GM18502 (cell line): ENCODE measurements around the gene KCNN4.

Experiments used
- ATAC-seq: cut with Tn5 transposase; IDR thresholded peaks from one replicate; pipeline ENCODE4 v1.9.1; 2021; ENCODE audit warnings: mild to moderate bottlenecking; ENCODE audit not compliant: unreplicated experiment, poor library complexity

KCNN4 gene

DNA sequence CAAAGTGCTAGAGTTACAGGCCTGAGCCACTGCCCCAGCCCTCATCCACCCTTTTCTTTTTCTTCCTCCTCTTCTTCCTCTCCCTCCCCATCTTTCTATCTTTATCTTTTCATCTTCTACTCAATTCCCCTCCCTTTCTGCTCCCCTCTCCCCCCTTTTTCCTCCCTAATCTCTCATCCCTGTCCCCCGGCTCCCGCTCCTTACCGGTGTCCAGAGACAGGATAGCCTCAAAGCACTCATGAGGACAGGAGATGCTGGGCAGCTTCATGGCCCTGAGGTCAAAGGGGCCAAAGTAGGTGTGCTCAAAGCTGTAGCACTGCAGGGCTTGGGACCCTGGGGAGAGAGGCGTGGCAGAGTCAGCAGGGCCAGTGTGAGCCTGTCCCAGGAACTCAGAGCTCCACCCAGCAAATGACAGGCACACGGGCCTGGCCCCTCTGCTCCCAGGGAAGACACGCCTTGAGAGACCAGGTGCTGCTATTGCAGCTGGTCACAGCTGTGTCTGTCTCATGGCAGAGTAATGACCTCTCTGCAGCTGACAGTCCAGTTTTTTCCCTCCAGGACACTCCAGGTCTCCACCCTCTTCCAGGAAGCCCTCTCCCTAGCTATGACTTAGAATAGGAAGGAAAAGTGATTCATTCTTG lies 18.8 kb upstream of the KCNN4 start:
- ATAC-seq: no peak

DNA sequence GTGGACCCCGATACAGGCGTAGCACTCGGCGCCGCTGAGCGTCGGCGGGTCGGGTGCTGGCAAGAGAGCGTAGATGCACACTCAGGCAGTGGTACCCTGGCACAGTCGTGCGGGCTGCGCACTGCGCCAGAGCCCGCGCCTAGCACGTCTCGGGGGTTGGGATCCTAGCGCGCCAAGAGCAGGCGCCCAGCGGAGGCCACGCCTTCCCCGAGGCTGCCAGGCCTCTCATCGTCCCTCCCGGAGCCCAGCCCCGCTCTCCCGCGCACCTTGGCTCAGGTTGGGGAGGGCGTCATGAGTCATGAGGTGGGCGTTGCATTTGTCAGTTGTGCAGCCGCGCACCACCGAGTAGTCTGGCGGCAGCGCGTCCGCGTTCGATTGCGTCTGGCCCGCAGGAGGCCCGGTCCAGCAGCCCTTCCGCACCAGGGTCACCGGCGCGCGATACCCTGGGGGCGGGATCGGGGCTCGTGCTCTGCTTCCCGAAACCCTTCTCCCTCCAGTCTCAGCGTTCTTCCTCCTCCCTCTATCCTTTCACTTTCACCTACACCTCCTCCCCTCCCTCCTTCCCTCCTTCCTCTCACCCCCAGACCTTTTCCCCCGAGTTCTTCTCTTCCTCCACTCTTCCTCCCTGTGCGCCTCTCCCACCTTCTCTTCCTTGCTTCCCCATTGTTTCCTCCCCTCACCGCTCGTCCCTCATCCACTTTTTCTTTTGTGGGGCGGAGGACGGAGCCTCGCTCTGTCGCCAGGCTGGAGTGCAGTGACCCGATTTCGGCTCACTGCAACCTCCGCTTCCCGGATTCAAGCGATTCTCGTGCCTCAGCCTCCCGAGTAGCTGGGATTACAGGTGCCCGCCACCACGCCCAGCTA lies 18.0 kb upstream of the KCNN4 start:
- no peak for ATAC-seq

DNA sequence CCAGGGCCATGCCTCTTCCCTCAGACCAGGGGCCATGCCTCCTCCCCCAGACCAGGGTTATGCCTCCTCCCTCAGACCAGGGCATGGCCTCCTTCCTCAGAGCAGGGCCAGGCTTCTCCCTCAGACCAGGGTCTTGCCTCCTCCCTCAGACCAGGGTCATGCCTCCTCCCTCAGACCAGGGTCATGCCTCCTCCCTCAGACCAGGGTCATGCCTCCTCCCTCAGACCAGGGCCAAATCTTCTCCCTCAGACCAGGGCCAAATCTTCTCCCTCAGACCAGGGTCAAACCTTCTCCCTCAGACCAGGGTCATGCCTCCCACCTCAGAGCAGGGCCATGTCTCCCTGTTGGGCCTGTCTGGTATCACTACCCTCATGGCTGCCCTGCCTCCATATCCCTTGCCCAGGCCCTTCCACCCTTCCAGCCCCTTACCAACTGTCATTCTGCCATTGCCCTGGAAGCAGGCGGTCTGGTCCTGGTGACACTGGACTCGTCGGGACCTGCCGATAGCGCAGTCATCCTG lies 17.3 kb upstream of the KCNN4 start:
- ATAC-seq: no peak

DNA sequence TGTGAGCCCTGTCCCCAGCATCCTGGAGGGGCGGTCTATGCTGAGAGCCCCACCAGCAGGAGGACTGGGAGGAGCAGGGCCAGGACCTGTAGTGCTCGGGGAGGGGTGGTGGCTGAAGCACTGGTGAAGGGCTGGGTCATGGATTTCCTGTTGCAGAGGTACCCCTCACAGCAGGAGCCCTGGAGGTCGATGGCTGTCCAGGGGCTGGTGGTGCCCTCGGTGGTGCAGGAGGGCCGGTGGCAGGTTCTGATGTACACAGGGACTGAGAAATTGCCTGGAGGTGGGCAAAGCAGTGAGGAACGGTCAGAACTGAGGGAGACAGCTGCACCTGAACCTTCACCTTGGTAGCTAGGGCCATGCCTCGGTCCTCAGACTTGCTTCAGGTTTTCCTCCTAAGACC lies 16.8 kb upstream of the KCNN4 start:
- ATAC-seq: no peak

DNA sequence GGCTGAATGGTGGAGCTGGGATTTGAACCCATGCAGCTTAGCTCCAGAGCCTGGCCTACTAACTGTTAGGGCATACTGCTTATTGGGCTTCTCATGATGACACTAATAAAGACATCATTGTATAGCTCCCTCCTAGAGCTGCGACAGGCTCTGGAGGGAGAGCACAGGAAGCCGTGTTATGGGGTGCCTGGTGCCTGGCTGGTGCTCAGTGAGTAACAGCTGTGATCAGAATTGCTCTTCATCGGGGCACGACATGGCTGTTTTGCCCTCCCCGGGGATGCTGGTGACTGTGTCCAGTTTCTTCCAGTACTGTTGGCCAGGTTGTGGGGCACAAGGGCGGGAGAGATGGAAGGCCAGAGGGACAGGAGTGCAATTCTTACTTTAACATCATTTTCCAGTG lies 16.3 kb upstream of the KCNN4 start:
- no peak for ATAC-seq

DNA sequence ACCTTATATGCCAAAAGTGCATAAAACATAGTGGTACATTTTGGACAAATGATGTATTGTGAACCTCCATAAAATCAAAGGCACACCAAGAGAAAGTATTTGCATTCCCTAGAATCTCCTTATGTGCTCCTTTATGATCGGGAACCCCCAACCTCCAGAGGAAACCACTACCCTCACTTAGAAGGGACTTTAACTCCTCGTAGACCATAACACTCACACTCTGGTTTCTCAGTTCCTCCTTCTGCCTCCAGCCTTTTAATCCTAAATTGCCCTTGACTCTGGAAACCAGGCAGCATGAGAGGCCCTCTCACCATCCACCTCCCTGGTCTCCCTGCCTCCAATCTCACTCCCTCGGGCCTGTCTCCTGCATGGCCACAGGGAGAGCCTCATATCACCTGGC lies 9.8 kb upstream of the KCNN4 start:
- no peak for ATAC-seq

DNA sequence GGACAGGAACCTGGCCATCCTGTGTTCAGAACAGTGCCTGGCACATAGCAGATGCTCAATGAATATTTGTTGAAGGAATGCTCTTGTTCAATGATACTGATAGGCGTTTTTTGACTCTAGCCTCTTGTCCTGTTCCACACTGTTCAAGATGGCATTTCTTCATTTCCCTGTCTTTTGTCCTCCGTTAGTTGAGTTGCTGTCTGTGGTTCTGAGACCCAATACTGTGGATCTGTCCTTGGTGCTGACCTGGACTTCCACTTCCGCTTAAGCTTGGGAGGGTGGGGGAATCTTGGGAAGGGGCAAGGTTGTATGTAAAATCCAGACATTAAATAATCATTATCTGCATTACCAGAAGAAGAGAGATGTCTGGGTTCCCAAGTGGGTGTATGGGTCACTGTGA lies 8.3 kb upstream of the KCNN4 start:
- no peak for ATAC-seq

DNA sequence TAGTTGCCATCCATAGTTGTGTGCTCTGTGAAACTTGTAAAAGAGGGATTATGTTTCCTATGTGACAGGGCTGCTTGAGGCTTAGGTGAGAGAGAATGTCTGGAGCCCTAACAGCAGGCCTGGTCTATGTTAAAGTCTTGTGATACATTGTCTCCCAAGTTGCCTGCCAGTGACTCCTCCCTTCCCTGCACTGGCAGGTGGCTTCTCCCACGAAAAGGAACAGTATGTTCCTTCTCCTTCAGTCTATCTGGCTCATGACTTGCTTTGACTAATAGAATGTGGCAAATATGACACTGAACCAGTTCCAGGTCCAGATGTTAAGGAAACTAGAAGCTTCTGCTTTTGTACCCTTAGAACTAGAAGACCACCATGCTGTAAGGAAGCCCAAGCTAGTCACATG lies 5.9 kb upstream of the KCNN4 start:
- no peak for ATAC-seq

DNA sequence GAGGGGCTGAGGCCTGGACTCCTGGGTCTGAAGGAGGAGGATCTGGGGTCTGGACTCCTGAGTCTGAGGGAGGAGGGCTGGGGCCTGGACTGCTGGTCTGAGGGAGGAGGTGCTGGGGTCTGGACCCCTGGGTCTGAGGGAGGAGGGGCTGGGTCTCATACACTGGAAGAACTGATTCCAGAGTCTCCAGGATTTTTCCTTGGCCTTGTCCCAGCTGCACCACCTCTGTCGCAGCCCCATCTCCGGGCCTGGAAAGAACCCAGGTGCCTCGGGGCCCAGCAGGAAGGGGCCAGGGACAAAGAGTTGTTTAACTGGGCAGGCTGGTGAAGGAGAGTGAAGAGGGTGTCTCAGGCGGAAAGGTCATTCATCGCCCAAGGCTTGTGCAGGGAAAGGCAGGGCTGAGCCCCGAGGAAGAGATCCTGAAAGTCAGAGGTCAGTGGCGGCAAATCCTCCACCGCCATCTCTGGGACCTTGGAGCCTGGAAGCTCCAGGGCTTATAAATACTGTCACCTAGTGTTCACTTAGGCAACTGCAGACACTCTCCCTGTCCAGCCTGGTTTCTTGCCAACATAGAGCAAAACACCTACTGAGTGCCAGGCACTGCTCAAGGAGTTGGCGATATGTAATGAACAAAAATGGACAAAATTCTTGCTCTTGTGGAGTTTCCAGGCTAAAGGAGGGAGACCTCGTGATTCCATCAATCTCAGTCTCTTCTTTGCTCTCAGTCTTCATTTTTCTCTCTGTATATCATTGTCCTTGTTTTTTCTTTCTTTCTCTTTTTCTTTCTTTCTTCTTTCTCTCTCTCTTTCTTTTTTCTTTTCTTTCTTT lies 4.4 kb upstream of the KCNN4 start:
- no peak for ATAC-seq

DNA sequence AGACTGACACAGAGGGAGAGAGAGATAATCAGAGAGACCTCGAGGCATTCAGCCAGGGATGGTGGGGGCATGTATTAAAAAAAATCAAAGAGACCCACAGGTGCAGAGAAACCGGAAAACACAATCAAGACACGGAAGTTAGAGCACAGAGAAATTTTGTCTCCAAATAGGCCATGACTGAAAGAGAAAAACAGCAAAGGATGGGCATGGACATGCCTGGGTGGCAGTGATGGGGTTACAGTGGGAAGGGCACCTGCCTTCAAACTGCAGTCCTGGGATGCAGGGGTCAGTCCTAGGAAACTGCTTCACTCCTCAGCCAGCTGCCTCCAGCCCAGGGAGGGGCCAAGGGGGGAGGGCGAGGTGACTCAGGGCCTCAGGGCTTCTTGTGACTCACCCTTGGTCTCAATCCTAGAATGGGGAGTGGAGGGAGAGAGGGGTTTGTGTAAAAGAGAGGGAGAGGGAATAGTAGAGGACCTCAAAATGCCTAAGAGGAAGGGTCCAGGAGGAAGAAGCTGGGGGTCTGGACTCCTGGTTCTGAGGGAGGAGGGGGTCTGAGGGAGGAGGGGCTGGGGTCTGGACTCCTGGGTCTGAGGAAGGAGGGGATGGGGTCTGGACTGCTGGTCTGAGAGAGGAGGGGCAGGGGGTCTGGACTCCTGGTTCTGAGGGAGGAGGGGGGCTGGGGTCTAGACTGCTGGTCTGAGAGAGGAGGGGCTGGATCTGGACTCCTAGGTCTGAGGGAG lies 3.6 kb upstream of the KCNN4 start:
- no peak for ATAC-seq

DNA sequence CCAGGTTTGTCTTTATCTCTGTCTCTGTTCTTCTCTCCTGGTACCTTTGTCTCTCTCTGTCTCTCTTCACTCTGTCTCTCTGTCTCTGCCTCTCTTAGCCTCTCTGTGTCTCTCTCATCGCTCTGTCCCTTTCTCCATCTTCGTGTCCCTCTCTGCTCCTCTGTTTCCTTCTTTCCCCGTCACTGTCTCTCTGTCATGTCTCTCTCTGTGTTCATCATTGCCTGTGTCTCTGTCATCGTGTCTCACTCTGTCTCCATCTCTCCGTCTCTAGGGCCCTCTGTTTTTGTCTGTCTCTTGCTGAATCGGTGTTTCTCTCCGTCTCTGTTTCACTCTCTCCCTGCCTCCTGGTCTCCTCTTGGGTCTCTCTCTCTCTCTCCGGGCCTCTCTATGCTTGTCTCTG lies 2.9 kb upstream of the KCNN4 start:
- no peak for ATAC-seq

DNA sequence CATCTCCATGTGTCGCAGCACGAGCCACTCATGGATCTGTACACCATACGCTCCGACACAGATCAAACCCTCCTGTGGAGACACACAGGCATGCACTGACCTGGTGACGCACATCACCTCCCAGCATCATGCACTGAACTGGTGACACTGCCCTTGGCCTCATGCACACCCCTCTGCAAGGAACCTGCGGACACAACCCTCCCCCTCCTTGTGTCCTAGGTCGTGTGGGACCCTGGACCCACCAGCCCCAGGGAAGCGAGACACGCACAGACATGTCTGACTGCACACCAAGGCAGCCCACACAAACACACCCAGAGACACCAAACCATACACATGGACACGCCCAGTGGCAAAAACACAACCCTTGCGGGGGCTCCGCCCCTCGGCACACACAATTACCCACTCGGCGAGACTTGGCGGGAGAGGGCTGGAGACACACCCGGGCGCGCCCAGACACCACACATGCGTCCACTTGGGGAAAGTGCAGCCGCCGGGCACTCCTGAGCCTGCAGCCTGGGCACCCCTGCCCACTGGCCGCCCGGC lies 2.0 kb upstream of the KCNN4 start:
- no peak for ATAC-seq

DNA sequence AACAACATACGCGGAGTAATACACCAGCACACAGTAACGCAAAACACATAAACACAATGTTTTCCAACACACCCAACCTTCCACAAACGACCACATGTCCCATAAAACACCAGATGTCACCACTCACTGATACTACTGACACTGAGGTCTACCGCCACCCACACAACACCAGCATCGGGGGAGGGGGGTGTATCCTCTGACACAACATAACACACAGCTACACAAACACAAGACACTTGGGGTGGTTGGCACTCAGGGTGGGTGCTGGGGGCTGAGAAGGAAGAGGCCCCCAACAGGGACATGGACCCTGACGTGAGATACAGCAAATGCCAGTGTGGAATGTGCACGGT lies 1.5 kb upstream of the KCNN4 start:
- no peak for ATAC-seq

DNA sequence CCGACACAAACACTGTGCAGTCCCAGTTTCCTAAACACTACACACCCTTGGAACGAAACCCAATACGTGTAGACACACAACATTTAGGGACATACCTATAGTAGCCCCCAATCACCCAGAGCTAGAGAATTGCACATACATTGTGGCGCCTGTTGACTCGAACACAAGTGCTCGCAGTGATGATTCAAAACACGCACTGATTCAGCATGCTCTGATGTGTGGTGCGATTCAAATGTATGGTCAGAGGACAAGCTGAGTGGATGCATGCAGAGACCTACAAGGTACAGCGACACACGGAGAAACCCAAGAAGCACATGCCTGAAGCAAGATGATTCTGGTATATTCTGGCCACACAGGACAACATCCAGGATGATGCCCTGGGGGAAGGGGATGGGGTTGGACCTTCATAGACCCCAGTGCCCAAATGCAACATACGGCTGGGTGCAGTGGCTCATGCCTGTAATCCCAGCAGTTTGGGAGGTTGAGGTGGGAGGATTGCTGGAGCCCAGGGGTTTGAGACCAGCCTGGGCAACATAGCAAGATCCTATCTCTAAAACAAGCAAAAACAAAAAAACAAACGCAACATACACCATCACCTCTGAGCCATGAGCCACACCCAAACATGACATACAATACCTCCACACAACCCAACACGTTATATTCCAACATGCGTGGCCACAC lies 997 bp upstream of the KCNN4 start:
- ATAC-seq: no peak

DNA sequence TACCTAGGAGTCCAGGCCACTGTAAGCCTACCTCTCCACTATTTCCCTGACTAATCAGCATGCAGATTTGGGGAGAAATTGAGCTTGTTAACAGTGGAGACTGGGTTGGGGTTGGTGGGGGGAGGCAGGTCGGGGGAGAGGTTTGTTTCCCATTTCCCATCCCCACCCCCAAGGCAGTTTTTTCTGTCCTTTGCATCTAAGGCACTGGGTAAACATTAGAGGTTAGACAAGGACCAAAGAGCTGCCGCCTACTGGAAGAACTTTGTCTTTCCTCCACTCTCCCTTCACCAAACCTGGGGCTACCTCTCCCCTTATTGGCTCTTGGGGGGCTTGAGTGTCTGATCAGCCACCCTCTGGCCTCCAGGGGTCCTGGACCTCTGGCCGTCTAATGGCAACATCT lies 953 bp downstream of the KCNN4 start:
- no peak for ATAC-seq

DNA sequence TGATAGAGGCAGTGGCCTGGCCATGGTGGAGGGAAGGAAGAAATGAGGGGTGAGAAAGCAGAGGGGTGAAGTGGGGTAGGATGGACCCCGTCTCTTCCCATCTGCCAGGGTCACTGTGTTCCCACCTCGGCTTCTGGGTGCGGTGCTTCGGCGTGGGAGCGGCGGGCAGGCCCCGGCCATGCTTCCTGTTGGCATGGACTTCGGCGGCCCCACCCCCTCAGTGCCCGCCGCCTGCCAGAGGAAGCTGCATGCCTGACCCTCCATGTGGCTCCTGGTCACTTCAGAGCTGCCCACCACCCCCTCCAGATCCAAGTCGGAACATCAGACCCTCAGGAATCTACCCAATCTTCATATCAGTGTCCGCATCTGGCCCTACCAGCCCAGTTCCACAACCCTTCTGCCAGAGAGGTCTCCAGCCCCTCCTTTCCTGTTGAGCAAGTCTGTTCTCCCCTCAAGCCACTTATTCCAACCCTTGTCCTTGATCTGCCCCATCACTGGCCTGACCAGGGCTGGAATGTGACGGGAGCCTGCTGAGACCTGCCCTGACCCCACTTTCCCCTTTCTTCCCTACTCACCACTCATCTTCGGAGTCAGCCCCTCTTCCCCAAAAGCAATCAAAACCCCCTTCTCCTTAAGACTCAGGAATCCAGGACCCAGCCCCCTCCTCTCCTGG lies 1.5 kb downstream of the KCNN4 start:
- no peak for ATAC-seq

DNA sequence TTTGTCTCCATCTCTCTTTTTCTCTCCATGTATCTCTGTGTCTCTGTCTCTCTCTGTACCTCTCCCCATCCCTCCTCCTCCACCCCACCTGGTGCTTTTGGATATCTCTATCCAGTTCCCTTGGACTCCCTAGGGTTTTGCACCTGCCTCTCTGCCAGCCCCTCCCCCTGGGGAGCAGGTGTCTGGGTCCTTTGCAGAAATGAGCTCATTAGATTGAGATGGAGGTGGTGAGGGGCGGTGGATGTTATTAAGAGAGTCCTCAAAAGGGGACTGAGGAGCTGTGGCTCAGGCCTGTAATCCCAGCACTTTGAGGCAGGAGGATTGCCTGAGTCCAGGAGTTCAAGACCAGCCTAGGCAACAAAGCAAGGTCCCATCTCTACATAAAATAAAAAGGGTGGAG lies 2.1 kb downstream of the KCNN4 start:
- no peak for ATAC-seq

DNA sequence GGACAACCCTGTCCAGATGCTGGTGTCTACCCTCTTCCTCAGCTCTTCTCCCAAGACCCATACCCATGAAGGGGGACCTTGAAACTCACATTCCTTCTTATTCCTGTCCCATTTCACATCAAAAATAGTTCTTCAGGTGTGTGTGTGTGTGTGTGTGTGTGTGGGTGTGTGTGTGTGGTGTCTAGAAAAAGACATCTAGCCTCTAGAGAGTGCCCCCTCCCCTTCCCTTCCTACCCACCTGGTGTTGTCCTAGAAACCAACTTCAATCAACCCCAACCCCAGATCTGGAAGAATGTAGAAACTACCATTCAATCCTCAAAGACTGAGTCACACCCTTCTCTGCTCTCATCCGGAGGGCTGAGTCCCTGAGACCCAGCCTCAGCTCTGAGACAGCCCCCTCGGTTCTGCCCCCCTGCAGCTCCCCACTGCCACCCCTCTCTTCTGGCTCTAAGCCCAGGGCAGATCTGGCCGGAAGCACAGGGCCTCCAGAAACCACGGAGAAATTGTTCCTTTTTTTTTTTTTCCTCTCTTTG lies 3.5 kb downstream of the KCNN4 start:
- ATAC-seq: no peak

DNA sequence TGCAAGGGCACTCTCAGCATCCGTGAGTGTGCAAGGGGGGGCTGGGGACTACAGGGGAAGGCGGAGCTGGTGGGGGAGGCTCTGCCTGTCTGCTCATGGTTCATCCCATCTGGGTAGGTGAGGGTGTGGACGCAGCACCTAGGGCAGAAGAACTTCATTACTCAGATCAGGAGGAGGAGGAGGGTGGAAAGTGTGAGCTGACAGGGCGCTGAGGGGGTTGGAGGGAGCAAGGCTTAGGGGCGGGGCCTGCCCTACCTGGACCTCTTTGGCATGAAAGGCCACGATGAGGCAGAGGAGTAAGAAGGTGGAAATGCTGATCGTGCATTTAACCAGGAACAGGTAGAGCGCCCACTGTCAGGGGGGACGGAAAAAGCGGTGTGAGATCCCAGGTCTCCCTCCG lies 4.5 kb downstream of the KCNN4 start:
- ATAC-seq: no peak
